SJSA1 (cell line): ENCODE data around the gene ARFGEF3. TPM values are rescaled to one million over a fixed set of nuclear protein-coding genes. Genes with fewer than 3 reads are reported as not detected.
"Not testable (repeated sequence)": the region's sequence is repeated elsewhere in the genome, so short reads cannot be mapped to it uniquely, and the experiment has no call there.

Experiments used
- DNase-seq, 2 experiments: peaks; one replicate each; pipeline ENCODE4 v3.0.0-alpha.2; 2015 to 2020; ENCODE audit warnings: low spot score in 2 of 2, low read depth in 1 of 2
- H3K27ac ChIP-seq: fragments of 250-450 bp; sonication (Bioruptor Pico); 2 replicates; pipeline ENCODE4 v1.5.1; 2020; ENCODE audit warnings: mild to moderate bottlenecking, moderate library complexity
- H3K27me3 ChIP-seq: fragments of 250-450 bp; sonication (Bioruptor Pico); replicated peaks from 2 replicates; pipeline ENCODE4 v1.5.1; 2020; ENCODE audit warnings: mild to moderate bottlenecking, moderate library complexity
- H3K36me3 ChIP-seq: fragments of 250-450 bp; sonication (Bioruptor Pico); 2 replicates; pipeline ENCODE4 v1.5.1; 2020; ENCODE audit warnings: mild to moderate bottlenecking
- H3K4me1 ChIP-seq: fragments of 250-450 bp; sonication (Bioruptor Pico); replicated peaks from 2 replicates; pipeline ENCODE4 v1.6.1; 2021; ENCODE audit warnings: mild to moderate bottlenecking
- H3K4me3 ChIP-seq: fragments of 250-450 bp; sonication (Bioruptor Pico); 2 replicates; pipeline ENCODE4 v1.5.1; 2020; ENCODE audit warnings: mild to moderate bottlenecking
- H3K9me3 ChIP-seq: fragments of 250-450 bp; sonication (Bioruptor Pico); replicated peaks from 2 replicates; pipeline ENCODE4 v1.5.1; 2020; ENCODE audit warnings: mild to moderate bottlenecking
- total RNA-seq: library from RNA; depleted of rRNA; stranded (reverse); fragments of >200 nt; shearing (Covaris generic); gene quantifications from 2 replicates; pipeline ENCODE4 v1.2.3, GENCODE V29; 2014

ARFGEF3 gene
- total RNA-seq, 1 experiment from 2014 or later, result not detected

DNA sequence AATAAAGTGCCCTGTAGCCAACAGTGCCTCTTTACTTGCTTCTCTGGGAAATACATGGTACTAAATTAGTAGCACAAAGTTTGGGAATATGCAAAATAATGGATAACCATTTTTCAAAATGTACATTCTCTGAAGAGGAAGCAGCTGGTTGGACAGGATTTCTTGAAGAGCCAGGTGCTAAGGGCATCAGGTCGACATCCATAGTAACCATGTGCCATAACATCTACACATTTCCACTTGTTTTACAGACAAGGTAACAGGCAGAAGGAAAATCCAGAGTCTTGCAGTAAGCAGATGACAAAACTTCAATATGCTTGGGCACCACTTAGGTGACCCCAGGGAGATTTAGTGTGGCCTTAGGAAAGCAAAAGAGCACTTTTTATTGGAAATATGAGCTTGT, 179.4 kb downstream of the ARFGEF3 start:
- Histone ChIP-seq H3K9me3 (no peaks in the 10 kb centered on the region), H3K36me3 (no peaks in the 10 kb centered on the region), H3K27ac (no peak overlapping the region), H3K4me3 (no peak overlapping the region), H3K27me3 (no peaks in the 10 kb centered on the region; the same call in 1 of the 2 replicates), H3K4me1 (no peaks in the 10 kb centered on the region)
- DNase-seq, result no peak

DNA sequence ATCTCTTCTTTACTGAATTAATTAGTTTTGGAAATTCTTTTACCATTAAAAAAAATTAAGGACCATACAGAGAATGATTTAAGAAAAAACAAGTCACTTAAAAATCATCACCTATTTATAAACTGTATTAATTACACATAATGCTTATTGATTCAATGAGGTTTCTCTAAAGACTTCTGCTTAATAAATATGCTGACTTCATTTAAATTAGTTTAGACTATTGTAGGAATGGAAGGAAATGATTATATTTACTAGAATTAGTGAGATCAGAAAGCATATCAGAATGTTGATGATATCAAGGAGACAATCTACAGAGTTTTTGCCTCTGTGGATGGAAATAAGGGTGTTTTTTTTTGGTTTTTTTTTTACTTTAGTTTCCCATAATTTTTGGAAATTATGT, 181.4 kb downstream of the ARFGEF3 start:
- Histone ChIP-seq H3K9me3 (no peaks in the 10 kb centered on the region), H3K4me1 (no peaks in the 10 kb centered on the region), H3K4me3 (no peak overlapping the region), H3K27me3 (no peaks in the 10 kb centered on the region; the same call in 1 of the 2 replicates), H3K27ac (no peak overlapping the region), H3K36me3 (no peaks in the 10 kb centered on the region)
- DNase-seq, result no peak

DNA sequence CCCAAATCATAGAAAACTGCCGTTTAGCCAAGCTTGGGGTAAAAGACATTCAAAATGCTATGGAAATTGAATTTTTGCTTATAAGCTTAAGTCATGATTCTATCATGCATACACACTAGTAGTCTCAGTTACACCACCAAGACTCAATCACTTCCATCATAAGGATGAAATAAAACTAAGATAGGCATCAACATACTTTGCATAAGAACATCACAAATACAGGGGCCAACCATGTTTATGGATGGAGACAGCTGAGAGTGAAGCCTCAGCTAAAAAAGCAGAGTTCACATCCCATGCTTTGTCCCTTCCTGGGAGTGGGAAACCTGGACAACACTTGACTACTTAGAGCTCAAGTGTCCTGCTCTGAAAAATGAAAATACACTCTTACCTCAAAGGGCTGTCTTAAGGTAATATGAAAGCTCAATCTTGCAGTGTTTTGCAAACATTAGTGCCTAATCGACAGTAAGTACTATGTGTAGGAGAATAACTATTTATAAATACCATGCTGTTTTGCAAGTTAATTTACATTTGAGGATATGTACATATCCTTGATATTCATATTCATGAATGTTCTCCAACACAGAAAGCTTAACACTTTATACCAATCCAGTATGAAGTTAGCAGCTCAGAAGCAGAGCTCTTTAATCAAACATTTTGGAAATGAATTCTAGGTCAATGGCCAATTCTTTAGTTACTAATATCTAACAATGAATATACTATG, 184.0 kb downstream of the ARFGEF3 start:
- Histone ChIP-seq H3K27ac (no peak overlapping the region), H3K27me3 (no peaks in the 10 kb centered on the region; the same call in 1 of the 2 replicates), H3K9me3 (no peaks in the 10 kb centered on the region), H3K36me3 (no peaks in the 10 kb centered on the region), H3K4me1 (no peaks in the 10 kb centered on the region), H3K4me3 (no peak overlapping the region)
- no peak for DNase-seq

- Histone ChIP-seq H3K4me1 (no peaks in the 10 kb centered on the region), H3K9me3 (no peaks in the 10 kb centered on the region), H3K27ac (no peak overlapping the region), H3K4me3 (no peak overlapping the region), H3K36me3 (no peaks in the 10 kb centered on the region), H3K27me3 (no peaks in the 10 kb centered on the region; the same call in 1 of the 2 replicates)
- DNase-seq, result no peak
Observed at GRCh38 chr6:138346302-138347195, 184.8 kb downstream of the ARFGEF3 start.

- DNase-seq, result no peak
- H3K4me3 ChIP-seq, result no peak overlapping the region
- H3K27me3 ChIP-seq, result no peaks in the 10 kb centered on the region
- H3K4me1 ChIP-seq, result no peaks in the 10 kb centered on the region
- no peaks in the 10 kb centered on the region for H3K36me3 ChIP-seq
- no peak overlapping the region for H3K27ac ChIP-seq
- H3K9me3 ChIP-seq, result no peaks in the 10 kb centered on the region
Observed at GRCh38 chr6:138347864-138348263, 186.1 kb downstream of the ARFGEF3 start.

- DNase-seq, result no peak
- Histone ChIP-seq H3K27ac (no peak overlapping the region), H3K27me3 (no peaks in the 10 kb centered on the region), H3K36me3 (no peaks in the 10 kb centered on the region), H3K9me3 (no peaks in the 10 kb centered on the region), H3K4me1 (no peaks in the 10 kb centered on the region), H3K4me3 (no peak overlapping the region)
Observed at GRCh38 chr6:138349891-138350290, 188.2 kb downstream of the ARFGEF3 start.

DNA sequence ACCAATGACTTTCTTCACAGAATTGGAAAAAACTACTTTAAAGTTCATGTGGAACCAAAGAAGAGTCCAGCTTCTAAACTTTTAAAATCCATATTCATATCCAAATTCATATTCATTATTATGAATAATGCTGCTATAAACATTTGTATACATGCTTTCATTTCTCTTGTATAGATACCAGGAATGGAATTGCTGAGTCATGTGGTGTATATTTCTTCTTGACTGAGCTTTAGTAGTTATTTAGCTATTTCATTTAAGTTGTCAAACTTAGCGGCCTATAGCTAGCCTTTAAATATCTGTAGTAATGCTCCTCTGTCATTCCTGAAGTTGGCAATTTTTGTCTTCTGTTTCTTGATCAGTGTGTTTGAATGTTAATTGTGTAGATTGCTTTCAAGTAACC, 196.2 kb downstream of the ARFGEF3 start:
- Histone ChIP-seq H3K9me3 (no peaks in the 10 kb centered on the region), H3K4me3 (no peak overlapping the region), H3K36me3 (no peaks in the 10 kb centered on the region), H3K4me1 (no peaks in the 10 kb centered on the region), H3K27ac (no peak overlapping the region), H3K27me3 (no peaks in the 10 kb centered on the region)
- no peak for DNase-seq

GRCh38 chr6:138368684-138369083, 206.9 kb downstream of the ARFGEF3 start:
- not testable (repeated sequence) for H3K4me3 ChIP-seq, H3K9me3 ChIP-seq, H3K27me3 ChIP-seq, H3K4me1 ChIP-seq, H3K36me3 ChIP-seq, DNase-seq, H3K27ac ChIP-seq

DNA sequence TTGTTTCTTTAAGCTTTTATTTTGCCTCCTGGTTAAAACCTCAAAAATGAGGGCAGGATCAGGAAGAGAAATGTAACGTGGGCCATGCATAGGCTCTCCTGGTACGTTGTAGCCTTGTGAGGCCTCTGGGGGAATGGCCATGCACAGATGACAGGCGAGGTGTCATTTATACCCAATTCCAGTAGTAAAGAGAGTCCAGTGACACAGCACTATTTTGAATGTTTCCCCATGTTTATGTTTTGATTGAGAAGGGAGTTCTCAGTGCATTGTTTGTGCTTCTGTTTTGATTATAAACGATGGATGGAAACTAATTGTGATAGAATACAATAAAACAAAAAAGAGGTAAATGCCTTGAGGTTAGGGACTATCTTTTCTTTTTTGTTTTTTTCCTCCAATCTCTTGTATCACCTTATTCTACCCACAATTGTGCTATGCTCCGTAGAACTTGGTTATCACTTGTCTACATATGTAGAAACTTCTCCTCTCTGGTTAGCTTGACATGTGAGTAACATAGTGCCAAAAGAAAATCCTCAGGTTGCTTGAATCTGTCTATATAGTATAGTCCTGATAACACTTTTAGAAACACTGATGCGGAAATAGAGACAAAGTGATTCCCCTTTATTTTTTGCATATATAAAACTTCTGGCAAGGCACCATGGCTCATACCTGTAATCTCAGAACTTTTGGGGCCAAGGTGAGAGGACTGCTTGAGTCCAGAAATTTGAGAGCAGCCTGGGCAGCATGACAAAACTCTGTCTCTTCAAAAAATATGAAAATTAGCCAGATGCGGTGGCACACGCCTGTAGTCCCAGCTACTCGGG, 209.1 kb downstream of the ARFGEF3 start:
- Histone ChIP-seq H3K27me3 (no peaks in the 10 kb centered on the region), H3K4me3 (no peak overlapping the region), H3K27ac (no peak overlapping the region), H3K9me3 (no peaks in the 10 kb centered on the region), H3K36me3 (no peaks in the 10 kb centered on the region), H3K4me1 (no peaks in the 10 kb centered on the region)
- no peak for DNase-seq

DNA sequence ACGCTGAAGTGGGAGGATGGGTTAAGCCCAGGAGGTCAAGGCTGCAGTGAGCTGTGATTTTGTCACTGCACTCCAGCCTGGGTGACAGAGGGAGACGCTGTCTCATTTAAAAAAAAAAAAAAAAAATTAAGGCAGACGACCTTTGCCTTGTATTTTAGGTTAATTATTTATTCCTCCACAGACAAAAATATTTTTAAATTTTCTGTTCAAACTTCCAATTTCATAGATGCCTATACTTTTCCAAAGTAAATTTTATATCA, 209.6 kb downstream of the ARFGEF3 start:
- DNase-seq, result no peak
- H3K36me3 ChIP-seq, result no peaks in the 10 kb centered on the region
- no peak overlapping the region for H3K4me3 ChIP-seq
- no peaks in the 10 kb centered on the region for H3K27me3 ChIP-seq
- no peaks in the 10 kb centered on the region for H3K4me1 ChIP-seq
- no peak overlapping the region for H3K27ac ChIP-seq
- H3K9me3 ChIP-seq, result no peaks in the 10 kb centered on the region

DNA sequence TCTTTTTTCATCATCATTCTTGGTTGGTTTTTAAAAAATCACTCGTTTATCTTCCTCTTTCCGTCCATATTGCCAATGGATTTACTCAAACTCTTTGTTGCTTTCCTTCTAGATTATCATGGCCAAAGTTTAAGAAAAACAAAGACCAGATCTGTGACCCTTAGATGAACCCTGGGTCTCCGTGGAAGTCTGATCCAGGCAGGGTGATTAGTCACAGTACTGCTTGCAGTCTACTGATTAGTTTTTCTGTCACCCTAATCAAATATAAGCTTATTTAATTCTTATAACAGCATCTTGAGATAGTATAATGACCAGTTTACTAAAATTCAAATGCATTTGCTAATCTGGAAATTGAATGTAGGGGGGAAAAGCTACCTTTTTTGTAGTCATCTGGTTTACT, 210.0 kb downstream of the ARFGEF3 start:
- Histone ChIP-seq H3K9me3 (no peaks in the 10 kb centered on the region), H3K36me3 (no peaks in the 10 kb centered on the region), H3K27ac (no peak overlapping the region), H3K4me3 (no peak overlapping the region), H3K27me3 (no peaks in the 10 kb centered on the region), H3K4me1 (no peaks in the 10 kb centered on the region)
- no peak for DNase-seq

- no peaks in the 10 kb centered on the region for H3K9me3 ChIP-seq
- H3K27ac ChIP-seq, result no peak overlapping the region
- H3K36me3 ChIP-seq, result no peaks in the 10 kb centered on the region
- no peak for DNase-seq
- 0 out of 2 replicates have a peak, but pooled peaks cover 3% of the 10 kb centered on the region for H3K27me3 ChIP-seq
- no peaks in the 10 kb centered on the region for H3K4me1 ChIP-seq
- no peak overlapping the region for H3K4me3 ChIP-seq
Observed at GRCh38 chr6:138372711-138373463, 211.1 kb downstream of the ARFGEF3 start.

- no peak overlapping the region for H3K4me3 ChIP-seq
- H3K36me3 ChIP-seq, result no peaks in the 10 kb centered on the region
Observed at GRCh38 chr6:138374230-138374629, 212.5 kb downstream of the ARFGEF3 start.

More at GRCh38 chr6:138374230-138374629, 212.5 kb downstream of the ARFGEF3 start:
- Histone ChIP-seq H3K9me3 (no peaks in the 10 kb centered on the region), H3K27me3 (0 out of 2 replicates have a peak, but pooled peaks cover 3% of the 10 kb centered on the region), H3K4me1 (no peaks in the 10 kb centered on the region), H3K27ac (no peak overlapping the region)
- DNase-seq, result no peak
